Head of caudate nucleus (tissue), 42 donors: ENCODE measurements around the gene POLR3C.
"Not testable (repeated sequence)": the region's sequence is repeated elsewhere in the genome, so short reads cannot be mapped to it uniquely, and the experiment has no call there.

Source experiments
- DNase-seq, 42 donors: peaks; one replicate each; pipeline versions ENCODE4 v3.0.0 to v3.0.0-alpha.2; 2020 to 2021; ENCODE audit warnings: mixed read lengths in 7 of 42
- intact Hi-C: fragments of 100-400 bp; cut with DNase I; formaldehyde crosslinking; loops from one replicate; pipeline ENCODE4 v1.15.0; 2022

POLR3C gene

GRCh38 chr1:145812977-145813810, 10.8 kb upstream of the POLR3C start:
- intact Hi-C loops, DNase-seq: not testable (repeated sequence)

GRCh38 chr1:145818095-145818494, 5.9 kb upstream of the POLR3C start:
- DNase-seq, intact Hi-C loops: not testable (repeated sequence)

- DNase-seq, intact Hi-C loops: not testable (repeated sequence)
These were observed 1.1 kb upstream of the POLR3C start for GRCh38 chr1:145822779-145823331.

- intact Hi-C loops: no loop called here
- DNase-seq: no peak
These were observed 471 bp downstream of the POLR3C start for GRCh38 chr1:145824499-145824842.

GRCh38 chr1:145826030-145826429, 2.0 kb downstream of the POLR3C start:
- intact Hi-C loops: no loop called here
- DNase-seq: no peak

GRCh38 chr1:145827966-145828365, 4.0 kb downstream of the POLR3C start:
- DNase-seq: no peak
- intact Hi-C loops: no loop called here

GRCh38 chr1:145828367-145829026, 4.5 kb downstream of the POLR3C start:
- intact Hi-C loops: no loop called here
- no peak for DNase-seq

- DNase-seq, intact Hi-C loops: not testable (repeated sequence)
These were observed 6.8 kb downstream of the POLR3C start for GRCh38 chr1:145830810-145831209.

- intact Hi-C loops: no loop called here
- peak in 2 of 42 donors; percentile 20 to 41 for DNase-seq
These were observed 13.7 kb downstream of the POLR3C start for GRCh38 chr1:145837656-145838055.

GRCh38 chr1:145843031-145843430, 19.0 kb downstream of the POLR3C start:
- no peak for DNase-seq
- intact Hi-C loops: no loop called here

GRCh38 chr1:145845144-145845513, 21.1 kb downstream of the POLR3C start:
- no peak for DNase-seq
- intact Hi-C loops: no loop called here

- intact Hi-C loops: no loop called here
- DNase-seq: peak; percentile 52 to 91 (median 79)
These were observed 21.6 kb downstream of the POLR3C start, which contains the start of gene NUDT17 for GRCh38 chr1:145845514-145846161. Gene NUDT17, plus strand, starts transcription at chr1:145845630. Its CDS starts 11 bp downstream, at chr1:145845641.

GRCh38 chr1:145846201-145846612, 22.2 kb downstream of the POLR3C start:
- peak in 13 of 42 donors; percentile 11 to 57 (median 24) for DNase-seq
- intact Hi-C loops: no loop called here

GRCh38 chr1:145847827-145848226, 23.8 kb downstream of the POLR3C start:
- DNase-seq: no peak
- intact Hi-C loops: no loop called here

- intact Hi-C loops: no loop called here
- DNase-seq: no peak
These were observed 25.6 kb downstream of the POLR3C start for GRCh38 chr1:145849356-145850160.

GRCh38 chr1:145855426-145855948, 31.5 kb downstream of the POLR3C start:
- intact Hi-C loops: no loop called here

GRCh38 chr1:145857170-145857569, 33.2 kb downstream of the POLR3C start:
- DNase-seq: no peak
- intact Hi-C loops: no loop called here

More at GRCh38 chr1:145855426-145855948, 31.5 kb downstream of the POLR3C start:
- no peak for DNase-seq

- intact Hi-C loops: no loop called here
- peak in 40 of 42 donors; percentile 18 to 77 (median 50) for DNase-seq
These were observed 34.4 kb downstream of the POLR3C start for GRCh38 chr1:145858238-145858900.
